ENCODE data around the gene CLMN. TPM values are rescaled to one million over a fixed set of nuclear protein-coding genes. Genes with fewer than 3 reads are reported as not detected.

The CLMN gene
- polyA plus RNA-seq, 1 donor from 2014 or later, result 0.57 TPM

GRCh38 chr14:95163132-95163531 is 156.6 kb downstream of the CLMN start:
- no peak for TF ChIP-seq POLR2AphosphoS5 (IDR thresholded peaks at IDR 0.05)
- TF ChIP-seq SMC3 (conservative IDR thresholded peaks at IDR 0.05; ENCODE audit: poor library complexity), result no peak
- no peak for TF ChIP-seq TAF1 (IDR thresholded peaks at IDR 0.05; ENCODE audit: low read depth)
- no peak for TF ChIP-seq EP300 (conservative IDR thresholded peaks at IDR 0.05; ENCODE audit: poor library complexity, severe bottlenecking)
- TF ChIP-seq RAD21 (conservative IDR thresholded peaks at IDR 0.05), result no peak
- no peak for TF ChIP-seq REST (IDR thresholded peaks at IDR 0.05; ENCODE audit: borderline replicate concordance)
- no peak for TF ChIP-seq CTCF (IDR thresholded peaks at IDR 0.05; ENCODE audit: poor library complexity, severe bottlenecking)
- TF ChIP-seq MXI1 (conservative IDR thresholded peaks at IDR 0.05; ENCODE audit: poor library complexity, severe bottlenecking), result no peak
- TF ChIP-seq EZH2 (IDR thresholded peaks at IDR 0.05; ENCODE audit: borderline replicate concordance, insufficient read depth, low read length, poor library complexity, severe bottlenecking), result no peak
- H3K4me2 ChIP-seq (ENCODE audit: low read length), result no peak overlapping the region
- no peaks in the 10 kb centered on the region for H3K9me2 ChIP-seq (ENCODE audit: insufficient read depth, low read length)
- no peak overlapping the region for H3K9ac ChIP-seq (ENCODE audit: low read length)
- no peak overlapping the region for H3K27ac ChIP-seq (ENCODE audit: low read length)
- H3K4me3 ChIP-seq (ENCODE audit: low read length), result no peak overlapping the region
- H3K36me3 ChIP-seq (ENCODE audit: insufficient read depth, low read length), result peaks cover 6% of the 10 kb centered on the region
- H3F3A ChIP-seq (ENCODE audit: insufficient read depth, low read length, poor library complexity, severe bottlenecking), result no peaks in the 10 kb centered on the region
- peaks cover 11% of the 10 kb centered on the region for H3K9me3 ChIP-seq (ENCODE audit: low read length)
- H2AFZ ChIP-seq (ENCODE audit: low read depth, low read length), result no peak overlapping the region
- no peaks in the 10 kb centered on the region for H4K20me1 ChIP-seq (ENCODE audit: insufficient read depth)
- H3K27me3 ChIP-seq (ENCODE audit: insufficient read depth, low read depth, low read length), result no peaks in the 10 kb centered on the region
- H3K79me2 ChIP-seq (replicated peaks; ENCODE audit: insufficient read depth, low read length), result peaks cover 4% of the 10 kb centered on the region

GRCh38 chr14:95162641-95163040 is 157.1 kb downstream of the CLMN start:
- Histone ChIP-seq H3K9ac (ENCODE audit: low read length) (no peak overlapping the region), H3K4me2 (ENCODE audit: low read length) (no peak overlapping the region), H3K4me3 (ENCODE audit: low read length) (no peak overlapping the region), H3K9me2 (ENCODE audit: insufficient read depth, low read length) (no peaks in the 10 kb centered on the region), H2AFZ (ENCODE audit: low read depth, low read length) (no peak overlapping the region), H3F3A (ENCODE audit: insufficient read depth, low read length, poor library complexity, severe bottlenecking) (no peaks in the 10 kb centered on the region), H3K36me3 (ENCODE audit: insufficient read depth, low read length) (peaks cover 6% of the 10 kb centered on the region), H3K9me3 (ENCODE audit: low read length) (peaks cover 11% of the 10 kb centered on the region), H4K20me1 (ENCODE audit: insufficient read depth) (no peaks in the 10 kb centered on the region), H3K27me3 (ENCODE audit: insufficient read depth, low read depth, low read length) (no peaks in the 10 kb centered on the region), H3K27ac (ENCODE audit: low read length) (no peak overlapping the region), H3K79me2 (replicated peaks; ENCODE audit: insufficient read depth, low read length) (peaks cover 6% of the 10 kb centered on the region)
- TF ChIP-seq EP300 (conservative IDR thresholded peaks at IDR 0.05; ENCODE audit: poor library complexity, severe bottlenecking) (no peak), POLR2AphosphoS5 (IDR thresholded peaks at IDR 0.05) (no peak), MXI1 (conservative IDR thresholded peaks at IDR 0.05; ENCODE audit: poor library complexity, severe bottlenecking) (no peak), REST (IDR thresholded peaks at IDR 0.05; ENCODE audit: borderline replicate concordance) (no peak), TAF1 (IDR thresholded peaks at IDR 0.05; ENCODE audit: low read depth) (no peak), SMC3 (conservative IDR thresholded peaks at IDR 0.05; ENCODE audit: poor library complexity) (no peak), EZH2 (IDR thresholded peaks at IDR 0.05; ENCODE audit: borderline replicate concordance, insufficient read depth, low read length, poor library complexity, severe bottlenecking) (no peak), RAD21 (conservative IDR thresholded peaks at IDR 0.05) (no peak), CTCF (IDR thresholded peaks at IDR 0.05; ENCODE audit: poor library complexity, severe bottlenecking) (no peak)

All from neural cell (in vitro differentiated cells).